Stomach (tissue), 4 donors: ENCODE results near the gene C1QTNF9B.

Experiments
- CTCF ChIP-seq, 7 experiments: fragments of 450-650 bp in 4 of 7; fragments of 200-600 bp in 3 of 7; sonication (generic) in 3 of 7; IDR thresholded peaks; one replicate each; pipeline ENCODE4 v1.5.1; 2016 to 2019; ENCODE audit warnings: antibody characterized with exemption in 7 of 7, control low read depth in 2 of 7, mild to moderate bottlenecking in 1 of 7
- POLR2A ChIP-seq, 4 donors: fragments of 450-650 bp; IDR thresholded peaks; one replicate each; pipeline ENCODE4 v1.6.1; 2016; ENCODE audit warnings: antibody characterized with exemption in 4 of 4, control low read depth in 2 of 4, mild to moderate bottlenecking in 1 of 4, moderate library complexity in 1 of 4

DNA sequence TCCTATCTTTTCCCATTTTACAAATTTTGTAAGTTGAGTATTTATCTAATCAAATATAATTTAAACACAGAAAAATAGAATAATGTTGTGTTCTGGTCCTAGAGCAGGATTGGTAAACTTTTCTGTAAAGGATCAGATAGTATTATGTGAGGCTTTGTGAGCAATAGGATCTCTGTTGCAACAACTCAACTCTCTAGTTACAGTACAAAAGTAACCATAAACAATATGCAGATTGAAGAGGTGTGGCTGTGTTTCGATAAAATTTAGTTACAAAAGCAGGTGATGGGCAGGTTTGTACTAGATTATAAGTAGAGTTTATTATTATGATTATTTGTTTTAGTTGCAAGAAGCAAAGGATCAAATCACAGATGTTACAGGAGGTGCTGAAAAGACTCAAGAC lies 15.2 kb upstream of the C1QTNF9B start:
- TF ChIP-seq CTCF (IDR thresholded peaks at IDR 0.05) = no peak
- no peak for TF ChIP-seq POLR2A (IDR thresholded peaks at IDR 0.05)
